Activated naive CD8-positive, alpha-beta T cell (primary cell): Measurements from ENCODE around the gene ZNF524.

ENCODE experiments used
- H3K27ac Mint-ChIP-seq: one replicate; pipeline ENCODE4 v1.8.0; 2021; ENCODE audit warnings: mixed read lengths
- H3K27me3 Mint-ChIP-seq: one replicate; pipeline ENCODE4 v1.8.0; 2021; ENCODE audit warnings: mixed read lengths
- H3K36me3 Mint-ChIP-seq: one replicate; pipeline ENCODE4 v1.8.0; 2021; ENCODE audit warnings: mixed read lengths
- H3K4me1 Mint-ChIP-seq: one replicate; pipeline ENCODE4 v1.8.0; 2021; ENCODE audit warnings: low read depth, mixed read lengths
- H3K4me3 Mint-ChIP-seq: one replicate; pipeline ENCODE4 v1.8.0; 2021; ENCODE audit warnings: mild to moderate bottlenecking, mixed read lengths
- H3K9me3 Mint-ChIP-seq: one replicate; pipeline ENCODE4 v1.8.0; 2021; ENCODE audit warnings: low read depth, mixed read lengths

ZNF524 gene

GRCh38 chr19:55633861-55634260 is 33.8 kb downstream of the ZNF524 start:
- Mint-ChIP-seq H3K36me3 (peaks cover 11% of the 10 kb centered on the region), H3K27me3 (no peaks in the 10 kb centered on the region), H3K4me1 (peaks cover 46% of the 10 kb centered on the region), H3K4me3 (peak overlapping the region; percentile 98), H3K27ac (no peak overlapping the region), H3K9me3 (no peaks in the 10 kb centered on the region)

- H3K27ac Mint-ChIP-seq = peak overlapping the region; percentile 100
- peaks cover 13% of the 10 kb centered on the region for H3K36me3 Mint-ChIP-seq
- no peaks in the 10 kb centered on the region for H3K9me3 Mint-ChIP-seq
- no peaks in the 10 kb centered on the region for H3K27me3 Mint-ChIP-seq
- peaks cover 54% of the 10 kb centered on the region for H3K4me1 Mint-ChIP-seq
- peak overlapping the region; percentile 98 for H3K4me3 Mint-ChIP-seq
Observed at GRCh38 chr19:55635334-55635717, 35.2 kb downstream of the ZNF524 start.

DNA sequence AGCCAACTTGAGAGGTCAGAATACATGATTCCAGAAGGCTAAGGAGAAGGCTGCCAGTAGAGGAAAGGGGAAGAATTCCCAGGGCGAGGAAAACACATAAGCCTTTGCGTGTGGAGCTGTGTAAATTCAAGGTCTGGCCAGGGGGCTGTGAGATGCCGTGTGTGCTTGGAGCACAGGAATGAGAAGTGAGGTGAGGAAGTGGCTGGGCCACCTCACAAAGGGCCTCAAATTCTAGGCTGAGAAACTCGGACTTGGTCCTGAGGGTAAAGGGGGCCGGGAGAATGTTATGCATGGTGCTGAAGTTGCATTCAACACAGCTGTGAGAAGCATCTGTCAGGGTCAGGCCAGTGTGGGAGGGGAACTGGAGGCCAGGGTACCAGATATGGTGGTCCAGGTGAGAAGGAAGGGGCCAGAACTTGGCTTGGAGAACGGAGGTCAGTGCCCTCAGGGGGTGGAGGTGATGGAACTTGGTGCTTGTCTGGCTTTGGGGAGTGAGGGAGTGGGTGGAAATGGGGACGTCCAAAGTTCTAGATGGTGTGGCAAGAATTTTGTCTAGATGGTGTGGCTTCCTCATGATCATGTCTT is 35.9 kb downstream of the ZNF524 start:
- Mint-ChIP-seq H3K9me3 (no peaks in the 10 kb centered on the region), H3K4me3 (peak overlapping the region; percentile 98), H3K4me1 (peaks cover 57% of the 10 kb centered on the region), H3K27me3 (no peaks in the 10 kb centered on the region), H3K27ac (peak overlapping the region; percentile 100), H3K36me3 (peaks cover 13% of the 10 kb centered on the region)

- peaks cover 13% of the 10 kb centered on the region for H3K36me3 Mint-ChIP-seq
- peak overlapping the region; percentile 100 for H3K27ac Mint-ChIP-seq
- no peaks in the 10 kb centered on the region for H3K9me3 Mint-ChIP-seq
- H3K4me3 Mint-ChIP-seq = peak overlapping the region; percentile 98
- H3K4me1 Mint-ChIP-seq = peaks cover 54% of the 10 kb centered on the region
- no peaks in the 10 kb centered on the region for H3K27me3 Mint-ChIP-seq
Observed at GRCh38 chr19:55636723-55637122, 36.6 kb downstream of the ZNF524 start.

GRCh38 chr19:55637534-55637933 is 37.4 kb downstream of the ZNF524 start:
- Mint-ChIP-seq H3K9me3 (no peaks in the 10 kb centered on the region), H3K36me3 (peaks cover 13% of the 10 kb centered on the region), H3K27ac (peak overlapping the region; percentile 61), H3K4me3 (peak overlapping the region; percentile 57), H3K4me1 (peaks cover 51% of the 10 kb centered on the region), H3K27me3 (no peaks in the 10 kb centered on the region)

DNA sequence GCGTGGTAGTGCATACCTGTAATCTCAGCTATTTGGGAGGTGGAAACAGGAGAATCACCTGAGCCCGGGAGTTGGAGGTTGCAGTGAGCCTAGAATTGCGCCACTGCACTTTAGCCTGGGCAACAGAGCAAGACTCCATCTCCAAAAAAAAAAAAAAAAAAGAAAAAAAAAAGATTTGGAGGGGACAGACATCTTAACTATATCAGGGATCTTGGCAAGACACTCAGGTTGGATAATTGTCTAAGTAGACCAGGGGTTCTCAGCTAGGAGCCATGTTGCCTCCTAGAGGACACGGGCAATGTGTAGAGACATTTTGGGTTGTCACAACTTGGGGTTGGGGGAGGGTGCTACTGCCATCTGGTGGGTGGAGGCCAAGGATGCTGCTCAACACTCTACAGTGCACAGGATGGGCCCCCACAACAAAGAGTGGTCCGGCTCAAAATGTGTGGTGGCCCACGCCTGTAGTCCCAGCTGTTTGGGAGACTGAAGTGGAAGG is 38.8 kb downstream of the ZNF524 start:
- peaks cover 59% of the 10 kb centered on the region for H3K4me1 Mint-ChIP-seq

DNA sequence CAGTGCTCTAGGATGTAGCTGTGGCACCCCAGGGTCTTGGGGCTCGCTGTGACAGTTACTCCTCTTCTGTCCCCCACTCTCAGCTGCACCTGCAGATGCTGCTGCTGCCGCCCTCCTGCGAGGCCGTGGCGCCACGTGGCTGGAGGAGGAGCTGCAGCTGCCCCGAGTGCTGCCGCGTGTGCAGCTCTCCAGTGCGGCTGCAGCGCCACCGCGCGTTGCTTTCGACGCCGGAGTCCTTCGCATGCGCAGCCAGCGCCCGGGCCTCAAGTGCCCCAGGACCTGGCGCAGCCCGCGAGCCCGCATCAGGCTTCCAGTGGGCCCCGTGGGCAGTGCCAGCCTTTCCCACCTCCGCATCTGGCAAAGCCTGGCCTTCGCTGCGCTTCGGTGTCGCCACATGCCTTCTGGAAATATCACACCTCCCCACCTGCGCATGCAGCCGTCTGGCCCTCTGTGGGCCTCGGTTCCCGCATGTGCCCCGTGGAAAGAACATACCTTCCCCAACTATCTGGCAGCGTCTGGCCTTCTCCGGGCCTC is 40.0 kb downstream of the ZNF524 start:
- Mint-ChIP-seq H3K4me1 (peaks cover 54% of the 10 kb centered on the region), H3K27ac (peak overlapping the region; percentile 90), H3K27me3 (no peaks in the 10 kb centered on the region), H3K36me3 (peaks cover 8% of the 10 kb centered on the region), H3K9me3 (no peaks in the 10 kb centered on the region), H3K4me3 (peak overlapping the region; percentile 84)

More for the DNA sequence above, 38.8 kb downstream of the ZNF524 start:
- no peaks in the 10 kb centered on the region for H3K27me3 Mint-ChIP-seq
- H3K36me3 Mint-ChIP-seq = peaks cover 13% of the 10 kb centered on the region
- peak overlapping the region; percentile 41 for H3K27ac Mint-ChIP-seq
- peak overlapping the region; percentile 65 for H3K4me3 Mint-ChIP-seq
- no peaks in the 10 kb centered on the region for H3K9me3 Mint-ChIP-seq

- Mint-ChIP-seq H3K27ac (peak within 1 kb of the TSS; percentile 90), H3K27me3 (no peaks in the 10 kb centered on the region), H3K9me3 (no peaks in the 10 kb centered on the region), H3K36me3 (peaks cover 8% of the 10 kb centered on the region), H3K4me1 (peaks cover 56% of the 10 kb centered on the region), H3K4me3 (peak within 1 kb of the TSS; percentile 96)
Observed at GRCh38 chr19:55640577-55641425, 40.7 kb downstream of the ZNF524 start, which contains the start of gene ZNF580. ZNF580 (plus strand) TSS chr19:55641002; CDS start chr19:55642509, 1,507 bp downstream.

DNA sequence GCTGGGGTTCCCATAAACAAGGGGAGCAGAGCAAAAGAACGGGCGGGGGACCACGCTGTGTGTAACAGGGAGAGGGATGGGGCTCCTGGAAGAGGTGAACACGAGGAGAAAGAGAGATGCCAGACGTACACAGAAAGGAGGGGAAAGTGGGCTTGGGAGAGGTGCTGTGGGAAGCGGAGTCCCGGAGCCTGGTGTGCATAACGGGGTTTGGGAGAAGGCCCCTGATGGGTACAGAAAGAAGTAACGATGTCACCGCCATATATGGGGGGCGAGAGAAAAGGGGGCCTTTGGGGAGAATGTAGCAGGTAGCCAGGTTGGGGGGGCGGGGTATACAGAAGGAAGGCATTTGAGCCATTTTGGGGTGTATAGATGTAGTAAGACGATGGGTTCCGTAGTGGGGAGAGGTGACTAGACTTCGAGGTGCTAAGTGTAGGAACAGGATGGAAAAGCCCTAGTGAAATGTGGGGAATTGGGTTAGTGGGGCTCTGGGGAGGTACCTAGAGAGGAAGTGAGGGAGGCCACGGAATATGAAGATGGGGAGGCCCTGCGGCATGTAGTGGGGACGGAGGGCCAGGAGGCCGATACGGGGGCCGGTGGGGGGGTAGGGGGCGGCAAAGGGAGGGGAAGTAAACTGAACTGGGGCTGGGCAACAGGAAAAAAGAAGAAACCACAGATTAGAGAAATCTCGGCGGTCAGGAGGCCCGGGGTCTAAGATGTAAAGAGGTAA is 41.5 kb downstream of the ZNF524 start:
- Mint-ChIP-seq H3K4me1 (peaks cover 48% of the 10 kb centered on the region), H3K36me3 (peaks cover 6% of the 10 kb centered on the region), H3K4me3 (peak overlapping the region; percentile 96), H3K27me3 (no peaks in the 10 kb centered on the region), H3K27ac (peak overlapping the region; percentile 83), H3K9me3 (no peaks in the 10 kb centered on the region)

- peak overlapping the region; percentile 97 for H3K4me3 Mint-ChIP-seq
- no peaks in the 10 kb centered on the region for H3K27me3 Mint-ChIP-seq
- peaks cover 47% of the 10 kb centered on the region for H3K4me1 Mint-ChIP-seq
- H3K36me3 Mint-ChIP-seq = peaks cover 6% of the 10 kb centered on the region
- no peaks in the 10 kb centered on the region for H3K9me3 Mint-ChIP-seq
- peak overlapping the region; percentile 100 for H3K27ac Mint-ChIP-seq
Observed at GRCh38 chr19:55642153-55643002, 42.3 kb downstream of the ZNF524 start.

DNA sequence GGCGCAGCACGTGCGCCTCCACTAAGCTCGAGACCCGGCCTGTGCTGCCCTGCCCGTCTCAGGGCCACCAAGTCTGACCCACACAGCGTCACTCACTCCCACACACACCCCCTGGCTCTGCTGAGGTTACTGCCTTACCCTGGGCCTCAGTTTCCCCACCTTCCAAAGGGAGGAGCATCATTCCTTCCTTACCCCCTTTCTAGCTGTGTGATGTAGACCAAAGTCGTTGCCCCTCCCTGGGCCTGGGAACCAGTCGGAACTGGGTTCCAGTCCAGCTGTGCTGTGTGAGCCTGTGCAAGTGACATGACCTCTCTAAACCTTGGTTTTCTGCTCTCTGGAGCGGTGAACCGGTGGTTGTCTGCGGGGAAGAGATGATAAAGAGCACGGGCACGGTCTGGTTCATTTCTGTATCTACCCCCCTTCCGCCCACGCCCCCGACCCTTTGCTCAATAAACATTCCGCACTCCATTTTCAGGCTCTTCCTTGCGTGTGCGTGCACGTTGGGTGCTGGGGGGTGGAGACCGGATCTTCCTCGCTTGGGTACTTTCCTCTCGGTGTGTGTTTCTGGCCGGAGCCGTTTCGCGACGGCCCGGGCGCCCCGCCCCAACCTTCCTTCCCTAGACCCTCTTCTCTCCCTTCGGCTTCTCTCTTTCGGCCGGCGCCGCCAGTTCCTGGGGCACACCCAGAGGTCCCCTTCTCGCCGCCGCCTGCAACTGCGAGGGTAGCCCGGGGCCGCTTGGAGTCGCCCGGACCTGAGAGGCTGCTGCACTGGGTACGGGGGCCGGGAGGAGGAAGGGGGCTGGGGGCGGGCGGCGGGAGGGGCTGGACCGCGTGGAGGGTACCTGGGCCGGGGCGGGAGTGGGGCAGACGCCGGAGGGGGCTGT is 43.2 kb downstream of the ZNF524 start, which contains the start of gene ZNF581:
ZNF581 (plus strand) TSS at position 647 of the 884 bp plus-strand sequence. CDS start 923 bp downstream, outside the sequence.
- Mint-ChIP-seq H3K27me3 (no peaks in the 10 kb centered on the region), H3K36me3 (peaks cover 2% of the 10 kb centered on the region), H3K4me3 (peak within 1 kb of the TSS; percentile 97), H3K4me1 (peaks cover 42% of the 10 kb centered on the region), H3K27ac (peak within 1 kb of the TSS; percentile 100), H3K9me3 (no peaks in the 10 kb centered on the region)

DNA sequence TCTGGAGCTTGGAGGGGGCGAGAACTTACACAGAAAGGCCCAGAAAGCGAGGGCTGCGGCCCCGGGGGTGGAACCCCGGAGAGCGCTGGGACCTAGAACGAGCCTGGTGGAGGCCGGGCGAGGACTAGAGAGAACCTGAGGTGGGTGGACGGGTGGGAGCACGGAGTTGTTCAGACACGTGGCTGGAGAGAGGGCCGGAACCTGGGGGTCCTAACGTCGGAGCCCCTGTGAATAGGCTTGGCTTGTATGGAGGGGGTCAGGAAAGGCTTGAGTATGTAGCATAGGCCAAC is 43.7 kb downstream of the ZNF524 start:
- H3K27ac Mint-ChIP-seq = peak overlapping the region; percentile 95
- H3K4me3 Mint-ChIP-seq = peak overlapping the region; percentile 97
- peaks cover 2% of the 10 kb centered on the region for H3K36me3 Mint-ChIP-seq
- peaks cover 43% of the 10 kb centered on the region for H3K4me1 Mint-ChIP-seq
- no peaks in the 10 kb centered on the region for H3K27me3 Mint-ChIP-seq
- H3K9me3 Mint-ChIP-seq = no peaks in the 10 kb centered on the region

DNA sequence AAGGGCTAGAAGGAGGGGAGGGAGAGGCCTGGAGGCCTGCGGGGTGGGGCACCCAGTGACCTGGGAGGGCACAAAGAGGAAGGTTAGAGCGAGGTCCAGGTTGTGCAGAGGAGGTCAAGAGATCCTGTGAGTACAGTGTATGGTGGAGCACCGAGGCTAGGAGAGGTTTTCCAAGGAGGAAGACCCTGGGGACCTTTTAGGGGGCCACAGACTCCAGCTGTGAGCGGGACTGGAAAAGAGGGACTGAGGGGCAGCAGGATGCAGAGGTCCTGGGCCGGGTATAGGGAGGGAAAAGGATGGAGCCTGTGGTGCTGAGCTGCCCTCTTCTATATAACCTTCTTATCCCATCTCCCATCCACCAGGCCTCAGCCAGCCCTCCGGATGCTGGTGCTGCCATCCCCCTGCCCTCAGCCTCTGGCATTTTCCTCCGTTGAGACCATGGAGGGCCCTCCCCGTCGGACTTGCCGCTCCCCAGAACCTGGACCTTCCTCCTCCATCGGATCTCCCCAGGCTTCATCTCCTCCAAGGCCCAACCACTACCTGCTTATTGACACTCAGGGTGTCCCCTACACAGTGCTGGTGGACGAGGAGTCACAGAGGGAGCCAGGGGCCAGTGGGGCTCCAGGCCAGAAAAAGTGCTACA is 44.2 kb downstream of the ZNF524 start:
- Mint-ChIP-seq H3K9me3 (no peaks in the 10 kb centered on the region), H3K4me1 (peaks cover 41% of the 10 kb centered on the region), H3K4me3 (peak overlapping the region; percentile 97), H3K36me3 (no peaks in the 10 kb centered on the region), H3K27me3 (no peaks in the 10 kb centered on the region), H3K27ac (peak overlapping the region; percentile 95)
